Neuronal stem cell (in vitro differentiated cells): ENCODE data around the gene PSD2.
A peak's percentile ranks its signal among the peaks of the same experiment; 100 is the strongest.

ENCODE experiments used
- DNase-seq: peaks from one replicate; pipeline ENCODE4 v3.0.0-alpha.2; 2013; ENCODE audit warnings: low spot score
- H2AFZ ChIP-seq: one replicate; pipeline ENCODE4 v1.6.1; 2013; ENCODE audit warnings: mild to moderate bottlenecking, low read length, inconsistent platforms
- H2AK5ac ChIP-seq: 2 replicates; pipeline ENCODE4 v1.6.1; 2013; ENCODE audit warnings: low read depth, mild to moderate bottlenecking, inconsistent platforms, low read length, moderate library complexity, mixed read lengths
- H2BK120ac ChIP-seq: 2 replicates; pipeline ENCODE4 v1.6.1; 2013; ENCODE audit warnings: low read depth, mild to moderate bottlenecking, inconsistent platforms, low read length, moderate library complexity, mixed read lengths
- H2BK12ac ChIP-seq: one replicate; pipeline ENCODE4 v1.6.1; 2013; ENCODE audit warnings: low read length, inconsistent platforms
- H2BK15ac ChIP-seq: 2 replicates; pipeline ENCODE4 v1.6.1; 2013; ENCODE audit warnings: mild to moderate bottlenecking, low read length, inconsistent platforms, mixed read lengths
- H2BK5ac ChIP-seq: one replicate; pipeline ENCODE4 v1.6.1; 2013; ENCODE audit warnings: inconsistent platforms, mild to moderate bottlenecking, low read length, moderate library complexity
- H3K14ac ChIP-seq: one replicate; pipeline ENCODE4 v1.6.1; 2013; ENCODE audit warnings: low read length, inconsistent platforms
- H3K18ac ChIP-seq: 2 replicates; pipeline ENCODE4 v1.6.1; 2013; ENCODE audit warnings: low read length, inconsistent platforms
- H3K23ac ChIP-seq: 2 replicates; pipeline ENCODE4 v1.6.1; 2013; ENCODE audit warnings: low read depth, mild to moderate bottlenecking, mixed read lengths, low read length, inconsistent platforms; ENCODE audit not compliant: poor library complexity
- H3K27ac ChIP-seq: replicated peaks from 3 replicates; pipeline ENCODE4 v1.5.1; 2013; ENCODE audit warnings: low read length, inconsistent platforms
- H3K27me3 ChIP-seq, 3 experiments: 2 replicates each; pipeline ENCODE4 v1.6.1; 2013; ENCODE audit warnings: low read length in 3 of 3, mild to moderate bottlenecking in 2 of 3, inconsistent platforms in 1 of 3, low read depth in 1 of 3, mixed read lengths in 1 of 3, moderate library complexity in 1 of 3; ENCODE audit not compliant: control insufficient read depth in 3 of 3, insufficient read depth in 3 of 3
- H3K36me3 ChIP-seq, 2 donors: replicated peaks in 1 of 2; 2 replicates each; pipeline ENCODE4 v1.6.1; 2013; ENCODE audit warnings: low read length in 2 of 2; ENCODE audit not compliant: control insufficient read depth in 2 of 2, insufficient read depth in 2 of 2
- H3K4ac ChIP-seq: 2 replicates; pipeline ENCODE4 v1.6.1; 2013; ENCODE audit warnings: inconsistent platforms, mild to moderate bottlenecking, low read length, moderate library complexity
- H3K4me1 ChIP-seq, 2 donors: 1 replicate in 1 of 2; 2 replicates in 1 of 2; pipeline ENCODE4 v1.6.1; 2013; ENCODE audit warnings: low read length in 2 of 2, low read depth in 1 of 2; ENCODE audit not compliant: control insufficient read depth in 2 of 2, insufficient read depth in 1 of 2
- H3K4me2 ChIP-seq: one replicate; pipeline ENCODE4 v1.6.1; 2013; ENCODE audit warnings: mild to moderate bottlenecking, low read length, inconsistent platforms; ENCODE audit not compliant: insufficient read depth, poor library complexity, severe bottlenecking
- H3K4me3 ChIP-seq, 2 donors: 2 replicates each; pipeline ENCODE4 v1.5.1; 2013; ENCODE audit warnings: low read length in 2 of 2, mild to moderate bottlenecking in 2 of 2, inconsistent platforms in 1 of 2, moderate library complexity in 1 of 2
- H3K79me1 ChIP-seq: one replicate; pipeline ENCODE4 v1.6.1; 2013; ENCODE audit warnings: low read depth, mild to moderate bottlenecking, inconsistent platforms, low read length, moderate library complexity
- H3K9ac ChIP-seq: one replicate; pipeline ENCODE4 v1.6.1; 2013; ENCODE audit warnings: mild to moderate bottlenecking, low read depth, low read length, inconsistent platforms; ENCODE audit not compliant: poor library complexity
- H3K9me3 ChIP-seq, 2 donors: replicated peaks in 1 of 2; 2 replicates each; pipeline versions ENCODE3 to v1.6.1; 2013; ENCODE audit warnings: low read length in 2 of 2, mild to moderate bottlenecking in 2 of 2, inconsistent platforms in 1 of 2, low read depth in 1 of 2, mixed read lengths in 1 of 2, moderate library complexity in 1 of 2; ENCODE audit not compliant: control insufficient read depth in 2 of 2, insufficient read depth in 1 of 2
- H4K8ac ChIP-seq: one replicate; pipeline ENCODE4 v1.6.1; 2013; ENCODE audit warnings: low read depth, mild to moderate bottlenecking, inconsistent platforms, low read length, moderate library complexity
- H4K91ac ChIP-seq: one replicate; pipeline ENCODE4 v1.6.1; 2013; ENCODE audit warnings: low read length, low read depth, mild to moderate bottlenecking, inconsistent platforms; ENCODE audit not compliant: poor library complexity
- WGBS, 2 donors: extraction: QIAGEN DNeasy Blood & Tissue Kit; methylation state at CpG; one replicate each; pipeline ENCODE4 v1.1.7; 2013; ENCODE audit warnings: missing lambda C conversion rate in 2 of 2, mixed read lengths in 1 of 2; ENCODE audit not compliant: insufficient read length in 2 of 2, insufficient replicate concordance in 1 of 2; ENCODE audit errors: extremely low coverage in 2 of 2; 5-methylcytosine and 5-hydroxymethylcytosine counted together

Gene PSD2

DNA sequence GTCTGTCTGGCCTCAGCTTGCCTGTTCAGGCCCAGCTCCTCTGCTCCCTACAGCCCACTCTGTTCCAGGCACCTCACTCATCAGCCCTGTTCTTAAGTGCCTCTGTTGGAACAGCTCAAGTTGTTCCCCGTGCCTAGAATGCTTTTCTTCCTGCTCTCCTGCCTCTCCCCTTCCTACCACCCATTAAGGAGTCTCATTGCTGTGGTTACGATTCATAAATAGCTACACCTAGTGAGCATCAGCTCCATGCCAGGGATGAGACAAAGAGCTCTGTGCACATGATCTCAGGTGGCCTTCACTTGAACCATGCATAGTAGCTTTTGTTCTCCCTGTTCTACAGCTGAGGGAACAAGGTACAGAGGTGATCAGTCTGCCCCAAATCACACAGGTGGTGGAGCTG is 54.3 kb downstream of the PSD2 start:
- Histone ChIP-seq H2AK5ac (no peak overlapping the region), H3K4me3 (no peak overlapping the region), H2AFZ (no peak overlapping the region), H4K8ac (no peak overlapping the region), H3K9ac (no peak overlapping the region), H3K4me2 (no peak overlapping the region), H3K23ac (no peak overlapping the region), H3K79me1 (no peaks in the 10 kb centered on the region), H2BK12ac (no peak overlapping the region), H3K18ac (no peak overlapping the region), H2BK5ac (no peak overlapping the region), H3K27me3 (peaks cover 5 to 93% (median 58%) of the 10 kb centered on the region in 3 experiments), H3K36me3 (no peaks in the 10 kb centered on the region), H3K27ac (no peak overlapping the region), H3K4me1 (no peaks in the 10 kb centered on the region), H2BK120ac (no peak overlapping the region), H4K91ac (no peak overlapping the region), H2BK15ac (no peak overlapping the region), H3K14ac (no peak overlapping the region), H3K9me3 (no peaks in the 10 kb centered on the region), H3K4ac (no peak overlapping the region)
- WGBS, 2 donors, result no CpG with 5 or more reads among the region's 2 CpGs
- no peak for DNase-seq

DNA sequence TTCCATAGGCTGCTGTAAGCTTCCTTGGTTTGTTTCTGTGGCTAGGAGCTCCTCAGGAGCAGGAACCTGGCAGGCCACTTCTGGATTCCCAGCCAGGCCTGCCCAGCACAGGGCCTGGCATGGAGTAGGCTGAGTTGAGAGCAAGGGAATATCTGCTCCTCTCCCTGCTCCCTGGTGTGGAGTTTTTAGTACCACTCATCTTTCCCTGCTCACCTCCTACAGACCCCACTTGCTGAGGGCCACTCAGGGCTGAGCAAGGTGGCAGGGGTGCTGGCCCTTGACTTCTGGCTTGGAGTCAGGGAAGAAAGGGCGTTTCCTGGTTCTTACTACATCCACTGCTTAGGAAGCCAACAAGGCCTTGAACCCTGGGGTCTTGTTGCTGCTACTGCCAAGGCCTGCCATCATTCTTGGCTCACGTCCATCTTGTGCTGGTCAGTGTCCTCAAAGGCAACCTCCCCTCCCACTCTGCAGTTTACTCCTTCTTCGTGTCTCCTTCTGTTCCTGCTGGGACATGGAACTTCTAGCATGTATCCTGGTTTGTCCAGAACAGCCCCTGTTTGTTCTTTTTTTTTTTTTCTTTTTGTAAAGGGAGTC is 54.9 kb downstream of the PSD2 start:
- no peak overlapping the region for H3K18ac ChIP-seq
- H3K9me3 ChIP-seq, result no peaks in the 10 kb centered on the region
- peaks cover 5 to 92% (median 54%) of the 10 kb centered on the region in 3 experiments for H3K27me3 ChIP-seq
- no peaks in the 10 kb centered on the region for H3K36me3 ChIP-seq
- no peak overlapping the region for H4K91ac ChIP-seq
- H2BK120ac ChIP-seq, result no peak overlapping the region
- no peak overlapping the region for H4K8ac ChIP-seq
- H3K79me1 ChIP-seq, result no peaks in the 10 kb centered on the region
- no peak overlapping the region for H3K4me2 ChIP-seq
- H2AFZ ChIP-seq, result no peak overlapping the region
- no peak overlapping the region for H2BK12ac ChIP-seq
- no peak overlapping the region for H3K14ac ChIP-seq
- DNase-seq, result no peak
- H2AK5ac ChIP-seq, result no peak overlapping the region
- no peak overlapping the region for H3K27ac ChIP-seq
- H2BK15ac ChIP-seq, result no peak overlapping the region
- no peak overlapping the region for H3K23ac ChIP-seq
- no peak overlapping the region for H3K4me3 ChIP-seq
- H3K4me1 ChIP-seq, result no peaks in the 10 kb centered on the region
- no peak overlapping the region for H2BK5ac ChIP-seq
- H3K4ac ChIP-seq, result no peak overlapping the region
- H3K9ac ChIP-seq, result no peak overlapping the region
- WGBS, 2 donors, result no CpG with 5 or more reads among the region's 3 CpGs

DNA sequence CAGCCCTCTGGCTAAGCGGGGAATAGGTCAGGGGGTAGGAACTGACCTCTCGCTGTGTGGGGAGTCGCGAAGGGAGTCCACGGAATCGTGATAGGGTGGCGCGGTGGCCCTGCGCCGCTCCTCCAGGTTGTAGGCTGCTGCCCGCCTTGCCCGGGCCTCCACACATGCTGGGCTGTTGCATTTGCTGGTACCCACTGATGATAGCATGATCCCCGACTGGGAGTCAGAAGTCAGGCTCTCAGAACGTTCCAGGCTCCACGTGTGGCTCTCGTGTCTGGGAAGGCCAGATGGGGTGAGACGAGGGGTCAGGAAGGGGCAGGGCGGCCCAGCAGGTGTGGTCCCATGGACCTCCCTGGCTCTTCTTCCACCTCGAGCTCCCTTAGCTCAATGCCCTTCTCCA is 56.0 kb downstream of the PSD2 start:
- Histone ChIP-seq H2AFZ (no peak overlapping the region), H3K14ac (no peak overlapping the region), H2AK5ac (no peak overlapping the region), H3K9me3 (no peaks in the 10 kb centered on the region), H2BK12ac (no peak overlapping the region), H4K91ac (no peak overlapping the region), H3K27ac (no peak overlapping the region), H3K9ac (no peak overlapping the region), H3K79me1 (no peaks in the 10 kb centered on the region), H4K8ac (no peak overlapping the region), H3K4me1 (no peaks in the 10 kb centered on the region), H3K18ac (no peak overlapping the region), H2BK5ac (no peak overlapping the region), H2BK120ac (no peak overlapping the region), H3K4me3 (peak overlapping the region in 1 of 2 donors; percentile 55), H3K36me3 (no peaks in the 10 kb centered on the region), H3K23ac (no peak overlapping the region), H3K27me3 (peaks cover 5 to 91% (median 43%) of the 10 kb centered on the region in 3 experiments), H2BK15ac (no peak overlapping the region), H3K4me2 (no peak overlapping the region), H3K4ac (no peak overlapping the region)
- no peak for DNase-seq
- no CpG with 5 or more reads among the region's 19 CpGs for WGBS, 2 donors

DNA sequence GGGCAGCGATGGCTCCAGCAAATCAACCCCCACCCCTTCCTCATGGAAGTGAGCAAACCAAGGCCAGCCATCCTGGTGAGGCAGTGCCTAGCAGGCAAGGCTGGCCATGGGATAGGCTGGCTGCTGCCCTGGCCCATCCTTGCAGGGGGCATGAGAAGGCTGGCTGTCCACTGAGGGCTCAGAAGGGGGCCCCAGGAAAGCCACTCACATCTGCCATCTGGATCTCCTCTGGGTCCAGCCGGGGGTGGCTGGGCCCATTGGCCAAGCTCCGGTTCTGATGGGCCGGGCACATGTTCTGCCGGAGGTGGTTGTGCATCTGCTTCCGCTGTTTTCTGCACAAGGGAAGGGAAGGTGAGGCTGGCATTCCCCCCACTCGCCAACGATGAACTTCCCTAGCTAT is 57.1 kb downstream of the PSD2 start:
- Histone ChIP-seq H3K23ac (peak overlapping the region; percentile 10), H2BK5ac (no peak overlapping the region), H3K14ac (no peak overlapping the region), H3K18ac (peak overlapping the region; percentile 36), H3K79me1 (no peaks in the 10 kb centered on the region), H3K4me1 (no peaks in the 10 kb centered on the region), H4K91ac (no peak overlapping the region), H4K8ac (no peak overlapping the region), H3K4me3 (no peak overlapping the region), H3K27me3 (peaks cover 2 to 92% (median 34%) of the 10 kb centered on the region in 3 experiments), H3K4ac (no peak overlapping the region), H2BK12ac (no peak overlapping the region), H2AK5ac (no peak overlapping the region), H3K9ac (no peak overlapping the region), H2BK120ac (no peak overlapping the region), H3K36me3 (no peaks in the 10 kb centered on the region), H3K4me2 (no peak overlapping the region), H3K27ac (no peak overlapping the region), H2AFZ (no peak overlapping the region), H2BK15ac (no peak overlapping the region), H3K9me3 (no peaks in the 10 kb centered on the region)
- no CpG with 5 or more reads among the region's 8 CpGs for WGBS, 2 donors
- no peak for DNase-seq
